GM19397 (cell line): ENCODE measurements around the gene ZNF747.
"Not testable (repeated sequence)": the region's sequence is repeated elsewhere in the genome, so short reads cannot be mapped to it uniquely, and the experiment has no call there.

Source experiments
- ATAC-seq: cut with Tn5 transposase; IDR thresholded peaks from one replicate; pipeline ENCODE4 v1.9.1; 2021; ENCODE audit warnings: mild to moderate bottlenecking, moderate library complexity; ENCODE audit not compliant: unreplicated experiment

The ZNF747 gene

GRCh38 chr16:30535106-30535776 lies 583 bp upstream of the ZNF747 start:
- ATAC-seq: peak; percentile 13

DNA sequence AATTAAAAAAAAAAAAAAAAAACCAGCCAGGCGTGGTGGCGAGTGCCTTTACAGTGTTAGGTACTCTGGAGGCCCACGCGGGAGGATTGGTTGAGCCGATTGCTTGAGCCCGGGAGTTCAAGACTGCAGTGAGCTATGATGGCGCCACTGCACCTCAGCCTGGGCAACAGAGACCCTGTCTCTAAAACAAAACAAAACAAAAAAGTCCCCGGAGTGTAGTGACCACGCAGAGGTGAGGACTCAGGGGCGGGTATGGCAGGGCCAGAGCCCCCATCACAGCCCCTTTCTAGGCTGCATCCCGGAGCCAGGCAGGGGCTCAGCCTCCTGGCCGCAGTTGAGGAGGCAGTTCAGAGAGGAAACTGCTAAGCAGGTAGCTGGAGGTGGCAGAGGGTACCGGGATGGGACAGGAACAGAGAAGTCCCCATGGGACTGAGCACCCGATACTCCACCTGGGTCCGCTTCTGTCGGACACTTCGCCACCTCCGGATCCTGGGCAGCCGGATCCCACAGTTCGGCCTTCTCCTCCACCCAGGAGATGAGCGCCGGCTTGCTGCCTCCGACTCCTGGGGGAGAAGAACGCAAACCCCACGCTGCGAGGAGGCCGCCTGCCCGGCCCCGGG lies 800 bp downstream of the ZNF747 start:
- ATAC-seq: peak; percentile 13

DNA sequence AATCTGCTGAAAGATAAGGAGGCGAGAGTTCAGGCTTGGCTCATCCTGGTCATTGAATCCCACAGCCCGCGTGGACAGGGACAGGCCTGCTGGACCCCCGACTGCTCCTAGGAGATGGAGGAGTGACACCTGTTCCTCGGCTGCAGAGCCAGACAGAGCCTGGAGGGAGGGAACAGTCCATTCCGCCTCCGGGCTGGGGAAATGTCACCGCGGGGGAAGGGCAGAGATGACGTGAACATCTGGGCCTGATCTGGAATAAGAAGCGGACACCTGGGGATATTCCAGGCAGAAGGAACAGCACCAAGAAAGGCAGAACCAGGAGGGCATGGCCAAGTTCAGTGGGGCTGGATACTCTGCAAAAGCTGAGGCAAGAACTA lies 1.5 kb downstream of the ZNF747 start:
- ATAC-seq: no peak

DNA sequence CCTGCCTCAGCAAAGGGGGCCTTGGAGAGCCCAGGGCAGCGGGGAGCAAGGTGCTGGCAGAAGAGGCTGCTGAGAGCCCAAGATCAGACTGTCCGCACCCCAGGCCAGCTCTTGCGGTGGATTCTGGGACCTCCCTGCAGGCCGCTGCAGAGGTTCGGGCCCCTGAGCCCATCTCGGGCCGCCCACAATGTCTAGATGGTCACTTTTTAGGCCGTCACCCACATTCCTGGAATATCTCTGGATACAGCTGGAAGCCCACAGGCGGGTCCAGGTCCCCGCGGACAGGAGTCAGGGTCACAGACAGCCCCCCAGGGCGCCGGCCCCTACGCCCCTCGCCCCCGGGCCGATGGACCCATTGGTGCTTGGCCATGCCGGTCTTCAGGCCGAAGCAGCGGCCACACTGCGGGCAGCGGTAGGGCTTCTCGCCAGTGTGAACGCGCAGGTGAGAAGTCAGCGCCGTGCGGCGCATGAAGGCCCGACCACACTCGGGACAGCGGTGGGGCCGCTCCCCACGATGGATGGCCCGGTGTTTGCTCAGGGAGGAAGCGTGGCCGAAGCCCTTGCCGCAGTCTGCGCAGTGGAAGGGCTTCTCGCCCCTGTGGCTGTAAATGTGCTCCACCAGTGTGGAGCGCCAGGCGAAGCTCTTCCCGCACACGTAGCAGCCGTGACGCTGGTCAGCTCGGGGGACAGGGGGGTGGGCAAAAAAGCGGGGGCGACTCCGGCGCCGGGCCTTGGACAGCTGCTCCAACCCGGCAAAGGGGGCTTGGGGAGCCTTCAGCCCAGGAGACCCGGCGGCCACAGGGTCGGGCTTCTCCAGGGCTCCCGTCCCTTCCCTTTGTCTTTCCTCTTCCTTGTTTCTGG lies 2.1 kb downstream of the ZNF747 start:
- ATAC-seq: no peak

- no peak for ATAC-seq
Observed at GRCh38 chr16:30530163-30531037, 4.3 kb downstream of the ZNF747 start.

DNA sequence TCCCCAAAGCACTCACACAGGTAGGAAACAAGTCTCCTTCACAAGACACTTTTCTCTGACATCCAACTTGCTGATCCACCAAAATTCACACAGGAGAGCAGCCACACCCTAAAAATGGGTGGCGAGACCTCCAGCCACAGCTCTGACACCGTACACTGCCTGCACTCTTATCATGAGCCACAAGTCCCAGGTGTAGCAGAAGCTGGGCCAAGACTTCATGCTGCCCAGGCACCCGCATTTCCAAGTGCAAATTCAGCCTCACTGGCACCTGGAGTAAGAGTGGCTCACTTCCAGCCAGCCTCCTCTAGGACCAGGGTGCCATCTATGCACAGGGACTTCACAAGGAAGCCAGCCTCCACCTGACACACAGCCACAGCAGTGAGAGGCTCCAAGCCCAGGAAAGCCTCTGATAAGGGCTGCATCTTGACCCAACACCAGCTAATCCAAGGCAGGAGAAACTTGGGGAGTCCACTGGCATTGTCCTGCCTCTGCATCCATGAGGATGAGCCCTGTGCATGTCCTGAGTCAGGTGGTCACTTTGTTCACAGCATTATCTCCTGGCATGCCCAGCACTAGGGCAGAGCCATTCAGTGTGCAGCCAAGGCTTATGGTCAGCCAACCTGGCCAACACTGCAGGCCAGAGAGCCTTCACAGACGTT lies 5.7 kb downstream of the ZNF747 start:
- ATAC-seq: no peak

DNA sequence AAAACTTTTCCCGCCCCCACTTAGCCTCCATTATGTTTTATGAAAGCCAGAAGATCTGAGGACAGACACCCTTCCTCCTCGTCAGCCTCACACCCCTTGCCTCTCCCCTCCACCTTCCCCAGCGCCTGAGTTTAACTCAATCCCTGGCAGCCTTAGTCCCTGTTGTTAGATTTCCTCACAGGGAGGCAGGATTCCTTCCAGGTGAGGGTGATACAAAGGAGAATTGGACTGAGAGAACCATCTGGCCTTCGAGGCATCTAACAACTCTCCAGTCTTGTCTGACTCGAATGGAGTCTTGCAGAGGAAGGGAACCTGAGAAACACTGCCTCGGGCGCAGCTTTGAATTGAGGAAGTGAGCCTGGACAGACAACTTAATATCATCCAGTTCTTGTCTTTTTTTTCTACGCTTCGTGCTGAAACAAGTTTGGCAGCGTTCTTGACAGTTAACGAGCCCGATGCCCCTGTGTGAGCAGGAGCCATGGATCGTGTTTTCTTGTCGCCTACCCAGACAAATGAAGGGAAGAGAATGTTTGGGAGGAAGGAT lies 7.0 kb downstream of the ZNF747 start:
- ATAC-seq: no peak

GRCh38 chr16:30526823-30527634 lies 7.6 kb downstream of the ZNF747 start:
- ATAC-seq: peak; percentile 80

GRCh38 chr16:30526137-30526822 lies 8.4 kb downstream of the ZNF747 start, which contains the start of gene ZNF768:
TSS of gene ZNF768 (minus strand) at chr16:30526566. CDS start at chr16:30526413, 153 bp downstream.
- peak; percentile 37 for ATAC-seq

DNA sequence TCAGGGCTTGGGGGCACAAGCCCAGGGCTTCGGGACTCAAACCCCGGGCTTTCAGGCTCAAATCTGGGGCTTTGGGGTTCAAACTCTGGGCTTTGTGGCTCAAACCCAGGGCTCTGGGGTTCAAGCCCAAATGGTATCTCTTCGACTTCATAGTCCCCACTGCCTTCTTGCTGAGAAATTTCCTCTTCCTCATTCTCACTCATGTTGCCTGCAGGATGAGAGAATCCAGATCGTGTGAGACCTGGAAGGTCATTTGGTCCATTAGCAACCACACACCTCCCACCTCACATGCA lies 8.9 kb downstream of the ZNF747 start:
- ATAC-seq: no peak

DNA sequence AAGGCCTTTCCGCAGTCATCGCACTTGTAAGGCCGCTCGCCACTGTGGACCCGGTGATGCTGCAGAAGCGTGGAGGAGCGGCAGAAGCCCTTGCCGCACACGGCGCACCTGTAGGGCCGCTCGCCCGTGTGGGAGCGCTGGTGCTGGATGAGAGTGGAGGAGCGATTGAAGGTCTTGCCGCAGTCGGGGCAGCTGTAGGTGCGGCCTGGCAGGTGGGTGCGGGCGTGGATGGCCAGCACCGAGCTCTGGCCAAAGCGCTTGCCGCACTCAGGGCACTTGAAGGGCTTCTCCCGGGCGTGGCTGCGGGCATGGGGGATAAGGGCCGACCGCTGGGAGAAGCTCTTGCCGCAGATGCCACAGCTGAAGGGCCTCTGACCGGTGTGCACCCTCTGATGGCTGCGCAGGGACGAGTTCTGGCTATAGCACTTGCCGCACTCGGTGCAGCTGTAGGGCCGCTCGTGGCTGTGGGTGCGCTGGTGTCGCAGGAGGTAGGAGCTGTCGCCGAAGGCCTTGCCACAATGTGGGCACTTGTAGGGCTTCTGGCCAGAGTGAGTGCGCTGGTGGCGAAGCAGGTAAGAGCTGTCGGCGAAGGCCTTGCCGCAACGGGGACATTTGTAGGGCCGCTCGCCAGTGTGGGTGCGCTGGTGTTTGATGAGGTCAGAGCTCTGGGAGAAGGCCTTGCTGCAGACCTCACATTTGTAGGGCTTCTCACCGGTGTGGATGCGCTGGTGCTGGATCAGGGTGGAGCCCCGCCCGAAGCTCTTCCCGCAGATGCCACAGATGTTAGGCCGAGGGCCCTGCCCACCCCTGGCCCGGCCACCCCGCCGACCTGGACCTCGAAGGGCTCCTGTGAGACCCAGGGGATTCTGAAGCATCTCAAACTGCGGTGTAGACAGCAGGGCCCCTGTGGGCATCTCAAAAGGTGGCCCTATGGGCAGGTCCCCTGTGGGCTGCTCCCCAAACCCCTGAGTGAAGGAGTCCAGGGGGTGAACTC lies 9.8 kb downstream of the ZNF747 start:
- ATAC-seq: no peak

- ATAC-seq: no peak
Observed at GRCh38 chr16:30523768-30524574, 10.7 kb downstream of the ZNF747 start.

DNA sequence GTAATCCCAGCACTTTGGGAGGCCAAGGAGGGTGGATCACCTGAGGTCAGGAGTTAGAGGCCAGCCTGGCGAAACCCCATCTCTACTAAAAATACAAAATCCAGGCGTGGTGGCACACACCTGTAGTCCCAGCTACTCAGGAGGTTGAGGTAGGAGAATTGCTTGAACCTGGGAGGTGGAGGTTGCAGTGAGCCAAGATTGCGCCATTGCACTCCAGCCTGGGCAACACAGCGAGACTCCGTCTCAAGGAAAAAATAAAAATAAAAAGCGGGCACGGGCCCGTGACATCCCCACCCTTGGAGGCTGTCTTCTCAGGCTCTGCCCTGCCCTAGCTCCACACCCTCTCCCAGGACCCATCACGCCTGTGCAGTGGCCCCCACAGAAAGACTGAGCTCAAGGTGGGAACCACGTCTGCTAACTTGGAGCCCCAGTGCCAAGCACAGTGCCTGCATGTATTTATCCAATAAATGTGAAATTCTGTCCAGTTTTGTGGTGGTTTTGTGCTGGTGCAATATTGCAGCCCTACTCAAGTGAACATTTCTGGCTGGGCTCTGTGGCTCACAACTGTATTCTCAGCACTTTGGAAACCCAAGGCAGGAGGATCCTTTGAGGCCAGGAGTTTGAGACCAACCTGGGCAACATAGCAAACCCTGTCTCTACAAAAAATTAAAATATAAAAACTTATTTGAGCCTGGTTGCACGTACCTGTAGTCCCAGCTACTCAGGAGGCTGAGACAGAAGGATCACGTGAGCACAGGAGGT lies 11.8 kb downstream of the ZNF747 start:
- not testable (repeated sequence) for ATAC-seq

GRCh38 chr16:30521873-30522641 lies 12.6 kb downstream of the ZNF747 start:
- ATAC-seq: no peak

GRCh38 chr16:30521476-30521872 lies 13.2 kb downstream of the ZNF747 start:
- no peak for ATAC-seq
